GM12873 (cell line): ENCODE data around the gene DSCAML1.

ENCODE experiments used
- CTCF ChIP-seq: IDR thresholded peaks from 2 replicates; pipeline ENCODE4 v1.5.1; 2012; ENCODE audit warnings: low read depth, mild to moderate bottlenecking, moderate library complexity, low read length, control low read depth; ENCODE audit not compliant: insufficient read depth; ENCODE audit errors: missing control alignments

Gene DSCAML1

GRCh38 chr11:117427356-117427874 is 369.6 kb downstream of the DSCAML1 start:
- no peak for TF ChIP-seq CTCF

- no peak for TF ChIP-seq CTCF
These were observed 370.1 kb downstream of the DSCAML1 start for GRCh38 chr11:117426941-117427340.

GRCh38 chr11:117426297-117426685 is 370.7 kb downstream of the DSCAML1 start:
- TF ChIP-seq CTCF: peak; percentile 100

- TF ChIP-seq CTCF: no peak
These were observed 371.2 kb downstream of the DSCAML1 start for GRCh38 chr11:117425679-117426296.

- TF ChIP-seq CTCF: no peak
These were observed 372.2 kb downstream of the DSCAML1 start for GRCh38 chr11:117424781-117425180.

GRCh38 chr11:117423046-117423575 is 373.9 kb downstream of the DSCAML1 start:
- TF ChIP-seq CTCF: no peak

GRCh38 chr11:117421476-117421875 is 375.5 kb downstream of the DSCAML1 start:
- TF ChIP-seq CTCF: no peak
